Neural cell (in vitro differentiated cells): ENCODE results near the gene ABHD2.

Source experiments
- CTCF ChIP-seq: fragments of 450-650 bp; IDR thresholded peaks from 2 replicates; pipeline ENCODE4 v1.5.1; 2014; ENCODE audit warnings: antibody characterized with exemption, mild to moderate bottlenecking, moderate library complexity; ENCODE audit not compliant: poor library complexity, severe bottlenecking
- EP300 ChIP-seq: fragments of 450-650 bp; conservative IDR thresholded peaks from 2 replicates; pipeline ENCODE4 v1.6.1; 2014; ENCODE audit warnings: antibody characterized with exemption, mild to moderate bottlenecking, moderate library complexity; ENCODE audit not compliant: poor library complexity, severe bottlenecking
- EZH2 ChIP-seq: fragments of 200-600, 300-800 bp; shearing (Covaris generic), sonication (generic); IDR thresholded peaks from 2 replicates; pipeline ENCODE4 v1.6.1; 2014; ENCODE audit warnings: antibody characterized with exemption, low read length, borderline replicate concordance, mild to moderate bottlenecking; ENCODE audit not compliant: insufficient read depth, poor library complexity, severe bottlenecking
- MXI1 ChIP-seq: fragments of 450-650 bp; conservative IDR thresholded peaks from 2 replicates; pipeline ENCODE4 v1.6.1; 2014; ENCODE audit warnings: antibody characterized with exemption, mild to moderate bottlenecking; ENCODE audit not compliant: poor library complexity, severe bottlenecking
- POLR2AphosphoS5 ChIP-seq: IDR thresholded peaks from 2 replicates; pipeline ENCODE4 v1.6.1; 2012
- RAD21 ChIP-seq: fragments of 450-650 bp; conservative IDR thresholded peaks from 2 replicates; pipeline ENCODE4 v1.6.1; 2014; ENCODE audit warnings: antibody characterized with exemption, mild to moderate bottlenecking, moderate library complexity
- REST ChIP-seq: IDR thresholded peaks from 2 replicates; pipeline ENCODE4 v1.6.1; 2012; ENCODE audit warnings: borderline replicate concordance
- TAF1 ChIP-seq: IDR thresholded peaks from 2 replicates; pipeline ENCODE4 v1.6.1; 2012; ENCODE audit warnings: low read depth

- TF ChIP-seq EZH2 = no peak
- no peak for TF ChIP-seq CTCF
- no peak for TF ChIP-seq POLR2AphosphoS5
- no peak for TF ChIP-seq REST
- no peak for TF ChIP-seq EP300
- TF ChIP-seq TAF1 = no peak
- TF ChIP-seq MXI1 = no peak
- no peak for TF ChIP-seq RAD21
These were observed 43.5 kb downstream of the ABHD2 start for GRCh38 chr15:89131731-89132130.
